ENCODE results near the gene CAB39L. TPM values are rescaled to one million over a fixed set of nuclear protein-coding genes. Genes with fewer than 3 reads are reported as not detected.

The CAB39L gene
- total and polyA plus RNA-seq, 3 donors from 2014 or later, result 23.2 to 46.9 (median 26.0) TPM

- DNase-seq, result no peak
- WGBS, 2 donors, result 55 to 70% methylated on average over 5 of the region's 5 CpGs
- TF ChIP-seq CTCF (IDR thresholded peaks at IDR 0.05) (no peak), POLR2A (IDR thresholded peaks at IDR 0.05) (no peak)
- no peaks in the 10 kb centered on the region for H3K27me3 ChIP-seq
- no peak overlapping the region for H3K4me3 ChIP-seq
- H3K27ac ChIP-seq, result no peak overlapping the region
- H3K4me1 ChIP-seq, result no peaks in the 10 kb centered on the region
- H3K36me3 ChIP-seq (ENCODE audit: low read depth, missing control alignments), result no peaks in the 10 kb centered on the region
- no peaks in the 10 kb centered on the region for H3K9me3 ChIP-seq
- intact Hi-C loops (cut with DNase I; ENCODE audit: low total_unique reads), result no loop called here
These were observed 55.7 kb downstream of the CAB39L start for GRCh38 chr13:49388091-49388635.

GRCh38 chr13:49386664-49387063 is 57.2 kb downstream of the CAB39L start:
- Histone ChIP-seq H3K36me3 (ENCODE audit: low read depth, missing control alignments) (no peaks in the 10 kb centered on the region), H3K27ac (no peak overlapping the region), H3K4me3 (no peak overlapping the region), H3K27me3 (no peaks in the 10 kb centered on the region), H3K4me1 (no peaks in the 10 kb centered on the region), H3K9me3 (no peaks in the 10 kb centered on the region)
- intact Hi-C loops (cut with DNase I; ENCODE audit: low total_unique reads), result no loop called here
- 84 to 93% methylated on average over 2 of the region's 2 CpGs for WGBS, 2 donors
- TF ChIP-seq CTCF (IDR thresholded peaks at IDR 0.05), result no peak
- no peak for TF ChIP-seq POLR2A (IDR thresholded peaks at IDR 0.05)
- no peak for DNase-seq

- Histone ChIP-seq H3K36me3 (ENCODE audit: low read depth, missing control alignments) (no peaks in the 10 kb centered on the region), H3K4me1 (no peaks in the 10 kb centered on the region), H3K27me3 (no peaks in the 10 kb centered on the region), H3K9me3 (no peaks in the 10 kb centered on the region), H3K4me3 (no peak overlapping the region), H3K27ac (no peak overlapping the region)
- intact Hi-C loops (cut with DNase I; ENCODE audit: low total_unique reads), result no loop called here
- TF ChIP-seq POLR2A (IDR thresholded peaks at IDR 0.05), result no peak
- TF ChIP-seq CTCF (IDR thresholded peaks at IDR 0.05), result no peak
- 72 to 73% methylated on average over 3 of the region's 3 CpGs for WGBS, 2 donors
- DNase-seq, result no peak
These were observed 67.7 kb downstream of the CAB39L start for GRCh38 chr13:49376121-49376520.

GRCh38 chr13:49374585-49375290 is 69.1 kb downstream of the CAB39L start:
- Histone ChIP-seq H3K4me3 (no peak overlapping the region), H3K36me3 (ENCODE audit: low read depth, missing control alignments) (no peaks in the 10 kb centered on the region), H3K27ac (no peak overlapping the region), H3K4me1 (no peaks in the 10 kb centered on the region), H3K27me3 (no peaks in the 10 kb centered on the region), H3K9me3 (no peaks in the 10 kb centered on the region)
- intact Hi-C loops (cut with DNase I; ENCODE audit: low total_unique reads), result no loop called here
- WGBS, 2 donors, result 71 to 77% methylated on average over 4 of the region's 4 CpGs
- DNase-seq, result no peak
- TF ChIP-seq POLR2A (IDR thresholded peaks at IDR 0.05), result no peak
- TF ChIP-seq CTCF (IDR thresholded peaks at IDR 0.05), result no peak

- Histone ChIP-seq H3K4me3 (no peak overlapping the region), H3K27ac (no peak overlapping the region), H3K4me1 (no peaks in the 10 kb centered on the region), H3K27me3 (no peaks in the 10 kb centered on the region), H3K9me3 (no peaks in the 10 kb centered on the region), H3K36me3 (ENCODE audit: low read depth, missing control alignments) (no peaks in the 10 kb centered on the region)
- intact Hi-C loops (cut with DNase I; ENCODE audit: low total_unique reads), result no loop called here
- 58 to 73% methylated on average over 2 of the region's 2 CpGs for WGBS, 2 donors
- no peak for TF ChIP-seq CTCF (IDR thresholded peaks at IDR 0.05)
- no peak for TF ChIP-seq POLR2A (IDR thresholded peaks at IDR 0.05)
- DNase-seq, result no peak
These were observed 70.1 kb downstream of the CAB39L start for GRCh38 chr13:49373716-49374115.
